Uterus (tissue), 2 donors: ENCODE measurements around the gene PACRG.

Experiments
- CTCF ChIP-seq, 4 experiments: fragments of 200-600 bp in 2 of 4; fragments of 450-650 bp in 2 of 4; sonication (generic) in 2 of 4; IDR thresholded peaks; one replicate each; pipeline ENCODE4 v1.5.1; 2016 to 2019; ENCODE audit warnings: antibody characterized with exemption in 4 of 4, mild to moderate bottlenecking in 2 of 4, moderate library complexity in 1 of 4
- POLR2A ChIP-seq, 2 donors: fragments of 450-650 bp; IDR thresholded peaks; one replicate each; pipeline ENCODE4 v1.6.1; 2016; ENCODE audit warnings: antibody characterized with exemption in 2 of 2, mild to moderate bottlenecking in 1 of 2, moderate library complexity in 1 of 2

DNA sequence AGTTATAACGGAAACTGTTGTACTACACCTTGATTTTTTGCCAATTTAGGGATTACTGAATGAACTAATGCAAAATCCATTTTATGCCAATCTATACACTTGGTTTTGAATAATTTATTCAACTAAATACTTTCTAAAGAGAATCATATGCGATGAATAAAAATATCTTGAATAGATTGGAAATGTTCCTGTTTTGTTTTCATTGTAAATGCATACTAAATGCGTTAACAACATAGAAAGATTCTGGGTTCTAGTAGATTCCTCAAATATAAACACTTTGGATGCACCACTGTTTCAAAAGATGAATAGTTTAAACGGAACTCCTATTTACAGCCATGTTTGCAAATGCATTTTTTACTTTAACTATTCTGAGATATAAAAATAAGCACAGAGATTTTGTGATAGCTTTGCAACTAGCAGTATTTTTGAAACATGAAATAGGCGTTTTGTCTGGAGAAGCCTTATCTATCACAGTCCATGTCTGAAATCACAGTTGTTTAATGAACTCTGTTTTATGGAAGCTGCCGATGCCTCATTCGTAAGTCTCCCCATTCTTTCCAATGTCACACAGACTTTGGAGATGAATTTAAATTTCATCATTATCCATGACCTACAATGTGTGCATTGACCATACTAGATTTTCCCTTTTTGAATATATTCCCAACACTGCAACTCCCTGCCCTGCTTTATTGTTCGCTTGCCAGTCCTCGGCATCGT is 409.1 kb downstream of the PACRG start:
- TF ChIP-seq POLR2A (IDR thresholded peaks at IDR 0.05) (no peak), CTCF (IDR thresholded peaks at IDR 0.05) (no peak)
